NCI-H510A (cell line): ENCODE data around the gene SUMF1.

Source experiments
- DNase-seq: peaks from one replicate; lab custom pipeline; 2025; lab: John Stamatoyannopoulos, UW

SUMF1 gene

DNA sequence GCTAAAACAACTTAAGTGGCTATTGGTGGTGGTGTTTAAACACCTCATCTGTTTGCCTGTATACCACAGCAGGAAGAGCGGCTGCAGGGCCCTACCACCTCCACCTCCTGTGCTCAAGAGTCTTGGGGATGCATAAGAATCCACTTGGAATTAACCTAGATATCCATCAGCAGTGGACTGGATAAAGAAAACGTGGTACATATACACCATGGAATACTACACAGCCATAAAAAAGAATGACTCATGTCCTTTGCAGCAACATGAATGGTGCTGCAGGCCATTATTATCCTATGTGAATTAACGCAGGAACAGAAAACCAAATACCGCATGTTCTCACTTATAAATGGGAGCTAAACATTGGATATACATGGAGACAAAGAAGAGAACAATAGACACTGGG is 87.1 kb downstream of the SUMF1 start:
- no peak for DNase-seq

DNA sequence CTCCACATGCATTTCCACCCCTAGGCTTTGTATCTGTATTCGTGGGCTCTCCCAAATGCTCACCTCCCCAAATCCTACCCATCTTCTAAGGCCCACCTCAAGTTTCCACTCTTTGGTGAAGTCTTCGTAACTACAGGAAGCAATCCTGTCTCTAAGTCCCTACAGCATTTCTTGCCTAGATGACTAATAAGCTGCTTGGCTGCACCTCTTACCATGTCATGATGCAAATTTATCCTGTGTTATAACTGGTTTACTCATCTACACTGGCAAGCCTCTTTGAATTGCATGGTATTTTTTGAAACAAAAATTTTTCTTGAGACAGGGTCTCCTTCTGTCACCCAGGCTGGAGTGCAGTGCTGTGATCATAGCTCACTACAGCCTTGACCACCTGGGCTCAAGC is 90.6 kb downstream of the SUMF1 start:
- DNase-seq: no peak

DNA sequence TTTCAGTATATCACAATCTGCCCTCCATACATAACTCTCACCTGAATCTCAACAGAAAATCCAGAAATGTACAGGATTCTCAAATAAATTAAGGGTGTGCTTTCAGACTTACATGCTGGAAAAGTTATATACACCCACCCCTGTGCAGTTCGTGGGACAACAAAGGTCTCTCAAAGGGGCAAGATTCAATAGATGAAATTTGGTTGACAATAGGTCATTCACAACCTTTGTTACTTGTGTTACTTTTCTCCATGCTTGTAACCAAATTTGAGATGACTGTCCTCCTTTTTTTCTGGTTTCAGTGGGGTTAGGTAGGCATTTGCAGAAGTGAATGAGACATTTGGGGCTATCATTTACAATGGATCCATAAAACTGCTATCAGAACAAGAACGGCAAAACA is 91.2 kb downstream of the SUMF1 start:
- DNase-seq: no peak

DNA sequence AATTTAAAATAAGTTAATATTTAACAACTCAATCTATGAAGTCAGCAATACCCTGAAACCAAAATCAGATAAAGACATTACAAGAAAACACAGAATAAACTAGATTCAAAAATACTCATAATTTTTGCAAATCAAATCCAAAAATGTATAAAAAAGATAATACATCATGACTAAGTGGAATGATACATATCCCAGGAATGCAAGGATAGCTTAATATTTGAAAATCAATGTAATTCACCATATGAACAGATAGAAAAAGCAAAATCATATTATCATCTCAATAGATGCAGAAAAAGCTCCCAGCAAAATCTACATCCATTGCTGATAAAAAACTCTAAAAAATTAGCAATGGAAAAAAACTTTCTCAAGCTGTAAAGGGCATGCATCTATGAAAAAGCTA is 93.4 kb downstream of the SUMF1 start:
- no peak for DNase-seq

DNA sequence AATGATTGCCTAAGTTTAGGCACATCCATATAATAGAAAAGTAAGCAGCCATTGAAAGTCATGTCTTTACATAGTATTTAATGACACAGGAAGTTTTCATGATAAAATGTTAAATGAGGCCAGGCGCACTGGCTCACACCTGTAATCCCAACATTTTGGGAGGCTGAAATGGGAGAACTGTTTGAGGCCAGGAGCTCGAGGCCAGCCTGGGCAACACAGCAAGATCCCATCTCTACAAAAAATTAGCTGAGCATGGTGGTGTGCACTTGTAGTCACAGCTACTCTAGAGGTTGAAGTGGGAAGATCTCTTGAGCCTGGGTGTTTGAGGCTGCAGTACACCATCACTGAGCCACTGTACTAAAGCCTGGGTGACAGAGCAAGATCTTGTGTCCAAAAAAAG is 104.5 kb downstream of the SUMF1 start:
- no peak for DNase-seq

DNA sequence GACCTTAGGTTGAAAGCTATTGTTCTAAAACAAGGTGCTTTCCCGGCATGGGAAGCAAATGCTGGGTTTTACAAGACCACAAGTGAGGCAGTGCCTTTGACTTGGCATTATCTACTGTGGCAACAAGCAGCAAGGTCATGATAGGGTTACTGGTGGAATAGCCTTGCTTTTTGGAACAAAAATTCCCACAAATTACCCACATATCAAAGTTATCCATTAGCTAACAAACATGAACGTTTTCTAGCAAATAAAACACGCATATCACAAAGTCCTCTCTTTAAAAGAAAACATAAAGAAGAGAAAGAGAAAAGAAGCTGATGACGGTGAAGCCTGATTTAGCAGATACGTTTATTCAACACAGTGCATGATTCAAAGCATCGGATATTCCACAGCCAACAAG is 106.3 kb downstream of the SUMF1 start:
- no peak for DNase-seq

DNA sequence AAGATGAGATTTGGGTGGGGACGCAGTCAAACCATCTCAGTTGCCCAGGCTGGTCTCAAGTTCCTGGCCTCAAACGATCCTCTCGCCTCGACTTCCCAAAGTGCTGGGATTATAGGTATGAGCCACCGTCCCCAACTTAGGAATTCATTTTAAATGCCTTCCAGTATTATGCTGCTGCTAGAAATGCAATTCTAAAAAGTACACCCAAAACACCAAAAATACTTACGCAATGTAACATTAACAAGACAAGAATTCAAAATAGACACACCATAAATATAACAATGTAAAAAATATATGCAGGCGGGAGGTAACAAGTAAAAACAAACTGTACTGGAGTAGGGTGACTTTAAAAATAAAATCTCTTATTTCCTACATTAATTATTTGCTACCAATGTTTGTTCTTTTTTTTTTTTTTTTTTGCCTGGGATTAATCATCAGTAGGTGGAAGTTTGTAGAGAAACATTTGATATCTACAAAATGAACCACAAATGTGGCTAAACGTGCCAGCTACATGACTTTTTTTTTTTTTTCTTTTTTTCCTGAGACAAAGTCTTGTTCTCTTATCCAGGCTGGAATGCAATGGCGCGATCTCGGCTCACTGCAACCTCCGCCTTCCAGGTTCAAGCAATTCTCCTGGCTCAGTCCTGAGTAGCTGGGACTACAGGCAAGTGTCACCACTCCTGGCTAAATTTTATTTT is 107.1 kb downstream of the SUMF1 start:
- no peak for DNase-seq

DNA sequence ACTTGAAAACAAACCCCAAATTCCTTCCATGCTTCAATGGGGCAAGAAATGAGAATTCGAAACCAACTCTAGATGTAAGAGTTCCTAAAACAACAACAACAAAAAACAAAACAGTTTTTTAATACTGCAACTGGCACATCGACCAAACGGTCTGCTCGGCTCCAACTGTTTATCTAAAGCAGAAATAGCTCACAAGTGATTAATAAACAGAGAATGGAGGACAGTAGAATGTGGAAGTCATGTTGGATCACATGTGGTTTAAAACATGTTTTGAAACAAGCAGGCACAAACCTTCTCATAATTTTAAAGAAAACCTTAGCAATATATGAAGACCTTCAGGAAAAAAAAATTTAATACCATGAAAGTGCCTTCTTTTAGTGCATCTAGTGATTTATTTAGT is 108.8 kb downstream of the SUMF1 start:
- no peak for DNase-seq

DNA sequence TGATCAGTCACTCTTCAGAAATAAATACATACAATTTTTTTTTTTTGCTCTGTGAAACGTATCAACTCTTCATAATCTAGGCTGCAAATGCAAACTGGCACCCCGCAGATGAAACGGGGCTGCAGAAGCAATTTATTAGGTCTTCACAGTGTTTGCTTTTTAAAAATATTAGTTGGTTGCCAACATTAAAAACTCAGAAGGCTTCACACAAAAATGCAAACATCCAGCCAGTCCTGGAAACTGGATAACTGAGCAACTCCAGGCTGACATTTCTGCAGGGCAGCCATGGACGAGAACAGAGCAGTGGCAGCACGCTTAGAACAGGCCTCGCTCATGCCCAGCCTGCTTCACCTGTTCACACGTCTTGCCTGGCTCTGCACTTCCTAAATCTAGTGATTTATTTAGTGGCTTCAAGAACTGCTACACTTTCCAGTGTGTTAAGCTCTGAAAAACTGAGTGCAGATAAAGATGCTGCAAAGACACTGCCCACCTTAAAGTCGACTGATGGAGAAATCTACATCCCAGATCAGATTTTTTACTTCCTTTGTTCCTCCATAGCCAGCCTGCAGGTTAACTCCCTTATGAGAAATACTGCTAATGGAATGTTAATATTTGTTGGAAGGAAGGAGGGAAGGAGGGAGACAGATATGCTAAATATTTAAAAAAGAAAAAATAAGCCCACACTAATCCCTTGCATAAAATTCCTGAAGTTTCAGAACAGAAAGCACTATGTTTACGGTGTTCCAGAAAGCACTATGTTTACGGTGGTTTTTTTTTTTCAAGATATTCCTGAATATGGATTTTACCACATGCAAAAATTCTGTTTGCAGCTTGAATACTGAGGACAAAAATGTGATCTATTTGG is 110.3 kb downstream of the SUMF1 start:
- no peak for DNase-seq

DNA sequence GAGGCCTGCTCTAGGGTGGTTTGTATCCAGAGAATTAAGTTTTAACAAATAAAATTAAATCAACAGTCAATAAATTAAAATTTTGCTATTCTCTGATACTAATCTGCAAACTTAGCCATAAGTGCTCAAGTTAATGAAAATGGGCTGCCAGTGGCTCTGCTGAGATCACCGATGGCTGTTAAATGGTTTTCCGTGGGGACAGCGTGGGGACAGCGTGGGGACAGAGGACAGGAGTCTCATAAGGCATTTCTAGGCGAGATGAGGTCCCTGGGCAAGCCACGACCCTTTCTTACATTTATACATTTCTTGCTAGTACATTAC is 110.9 kb downstream of the SUMF1 start:
- no peak for DNase-seq

DNA sequence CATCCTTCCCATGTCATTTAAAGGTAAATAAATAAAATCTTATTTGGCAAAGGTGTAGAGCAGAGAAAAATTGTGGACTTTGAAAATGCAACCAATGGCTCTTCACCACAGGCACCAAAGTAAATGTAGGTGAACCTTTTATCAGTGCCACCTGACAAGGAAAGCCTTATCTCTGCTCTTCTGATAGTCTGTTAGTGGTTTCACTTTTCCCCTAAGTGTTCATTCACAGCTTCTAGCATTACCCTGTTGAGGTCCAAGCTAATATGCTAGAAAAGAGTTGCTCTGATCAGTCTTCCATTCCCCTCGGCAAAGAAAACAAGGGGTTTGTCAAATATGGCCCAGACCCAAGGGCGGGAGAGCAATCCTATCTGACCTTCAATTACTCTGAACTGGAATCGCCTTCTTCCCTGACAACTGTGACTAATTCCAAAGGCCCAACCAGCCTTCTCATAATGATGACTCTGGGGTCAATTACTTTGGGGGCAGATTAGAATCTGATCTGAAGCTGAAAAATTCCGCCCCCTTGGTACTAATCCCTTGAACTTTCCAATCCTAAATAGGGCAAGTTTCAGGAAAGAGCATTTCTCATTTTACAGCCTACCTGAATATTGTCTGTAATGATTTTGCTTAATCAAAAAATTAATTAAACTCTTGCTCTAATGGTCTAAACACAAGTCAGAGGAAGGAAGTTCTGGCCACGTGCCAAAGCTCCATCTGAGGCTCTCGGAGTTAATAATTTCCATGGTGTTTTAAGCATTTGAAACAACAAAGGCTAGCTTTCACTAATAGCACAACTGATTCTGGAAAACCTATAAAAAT is 111.5 kb downstream of the SUMF1 start:
- DNase-seq: no peak

DNA sequence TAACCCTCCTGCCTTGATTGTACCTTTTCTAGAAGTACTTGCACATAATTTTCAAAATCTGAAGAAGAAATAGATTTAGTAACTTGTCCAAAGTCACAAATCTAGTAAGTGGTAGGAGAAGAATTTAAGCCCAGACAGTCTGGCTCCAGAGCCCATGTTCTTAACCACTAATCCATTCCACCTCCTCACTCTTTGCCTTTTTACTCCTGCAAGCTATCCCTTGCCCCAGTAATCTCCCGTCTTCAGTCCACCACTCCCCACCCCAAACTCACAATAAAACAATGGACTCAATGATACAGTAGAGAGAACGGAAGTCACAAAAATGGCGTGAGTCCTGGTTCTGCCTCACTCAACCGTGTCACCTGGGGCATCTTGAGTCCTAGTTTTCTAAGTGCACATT is 115.2 kb downstream of the SUMF1 start:
- no peak for DNase-seq

DNA sequence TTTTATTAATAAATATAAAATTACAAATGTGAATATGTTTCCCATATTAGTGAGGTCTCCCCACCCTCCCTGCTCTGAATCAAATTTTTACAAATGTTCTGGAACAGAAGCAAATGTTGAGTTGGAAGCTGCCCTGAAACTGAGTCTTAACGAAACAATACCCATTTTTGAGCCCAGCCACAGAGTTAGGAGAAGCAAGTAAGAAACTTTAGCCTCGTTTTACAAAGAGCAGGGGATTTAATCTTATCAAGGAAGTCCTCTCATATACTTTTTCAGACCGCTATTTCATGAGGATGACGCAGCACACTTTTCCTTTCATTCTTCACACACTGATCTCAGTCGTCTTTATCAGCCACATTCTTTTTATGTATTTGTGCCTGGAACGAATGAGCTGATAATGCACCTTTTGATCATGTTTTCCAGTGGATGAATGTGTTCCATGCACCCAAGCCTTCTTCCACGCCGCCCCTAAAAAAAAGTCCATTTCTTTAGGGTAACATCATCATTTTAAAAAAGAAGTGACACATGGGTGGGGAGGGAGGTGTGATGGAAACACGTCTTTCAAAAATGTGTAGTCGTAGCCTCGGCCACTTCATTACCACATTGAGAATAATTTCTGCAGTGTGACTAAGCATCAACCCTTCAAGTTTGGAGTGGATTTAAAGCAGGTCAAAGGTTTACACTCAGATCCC is 115.8 kb downstream of the SUMF1 start:
- no peak for DNase-seq

DNA sequence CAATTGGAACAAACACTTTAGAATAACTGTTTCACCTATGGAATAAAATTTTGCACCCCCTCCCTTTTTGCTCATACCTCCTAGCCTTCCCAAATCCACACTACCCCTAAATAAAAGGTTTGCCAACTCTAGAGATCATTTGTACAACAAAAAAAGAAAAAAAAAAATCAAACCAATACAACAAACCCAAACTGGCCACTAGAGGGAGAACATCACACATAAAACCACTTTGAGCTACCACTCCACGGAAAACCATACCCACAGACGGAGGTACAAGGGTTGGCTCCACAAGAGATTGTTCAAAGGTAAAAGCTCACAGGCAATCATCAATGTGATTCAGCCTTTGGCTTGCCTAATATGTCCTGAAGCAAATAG is 116.3 kb downstream of the SUMF1 start:
- DNase-seq: no peak

DNA sequence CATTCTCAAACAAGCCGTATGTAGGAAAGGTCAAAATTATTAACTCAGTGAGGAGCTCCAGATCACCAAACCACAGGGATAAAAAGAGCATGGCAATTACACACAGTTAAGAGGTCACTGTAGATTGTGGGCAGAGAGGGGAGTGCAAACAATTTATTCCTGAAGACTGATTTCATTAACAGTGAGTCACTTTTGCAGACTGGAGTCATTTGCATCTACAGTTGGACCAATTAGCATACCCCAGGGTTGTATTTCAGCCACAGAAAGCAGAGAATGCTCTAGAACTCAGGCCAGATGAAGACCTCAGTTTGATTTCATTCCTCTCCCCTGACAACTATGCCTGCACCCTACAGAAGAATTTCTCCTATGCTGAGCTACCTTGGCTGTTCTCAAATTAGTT is 123.8 kb downstream of the SUMF1 start:
- no peak for DNase-seq

DNA sequence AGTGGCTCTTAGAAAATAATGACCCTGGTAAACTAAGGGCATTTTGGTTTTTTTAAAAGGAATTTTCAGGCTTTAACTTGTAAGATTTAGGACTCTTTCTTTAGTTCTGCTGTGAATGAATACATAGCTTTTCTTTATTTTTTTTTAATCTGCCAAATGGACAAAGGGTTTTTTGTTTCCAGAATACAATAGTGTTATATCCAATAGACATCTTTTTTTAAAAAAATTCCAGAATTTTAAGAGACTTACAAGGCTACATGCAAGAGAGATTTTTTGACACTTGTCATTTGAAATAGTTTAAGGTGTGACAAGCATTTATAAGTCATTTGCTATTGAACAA is 125.8 kb downstream of the SUMF1 start:
- no peak for DNase-seq

DNA sequence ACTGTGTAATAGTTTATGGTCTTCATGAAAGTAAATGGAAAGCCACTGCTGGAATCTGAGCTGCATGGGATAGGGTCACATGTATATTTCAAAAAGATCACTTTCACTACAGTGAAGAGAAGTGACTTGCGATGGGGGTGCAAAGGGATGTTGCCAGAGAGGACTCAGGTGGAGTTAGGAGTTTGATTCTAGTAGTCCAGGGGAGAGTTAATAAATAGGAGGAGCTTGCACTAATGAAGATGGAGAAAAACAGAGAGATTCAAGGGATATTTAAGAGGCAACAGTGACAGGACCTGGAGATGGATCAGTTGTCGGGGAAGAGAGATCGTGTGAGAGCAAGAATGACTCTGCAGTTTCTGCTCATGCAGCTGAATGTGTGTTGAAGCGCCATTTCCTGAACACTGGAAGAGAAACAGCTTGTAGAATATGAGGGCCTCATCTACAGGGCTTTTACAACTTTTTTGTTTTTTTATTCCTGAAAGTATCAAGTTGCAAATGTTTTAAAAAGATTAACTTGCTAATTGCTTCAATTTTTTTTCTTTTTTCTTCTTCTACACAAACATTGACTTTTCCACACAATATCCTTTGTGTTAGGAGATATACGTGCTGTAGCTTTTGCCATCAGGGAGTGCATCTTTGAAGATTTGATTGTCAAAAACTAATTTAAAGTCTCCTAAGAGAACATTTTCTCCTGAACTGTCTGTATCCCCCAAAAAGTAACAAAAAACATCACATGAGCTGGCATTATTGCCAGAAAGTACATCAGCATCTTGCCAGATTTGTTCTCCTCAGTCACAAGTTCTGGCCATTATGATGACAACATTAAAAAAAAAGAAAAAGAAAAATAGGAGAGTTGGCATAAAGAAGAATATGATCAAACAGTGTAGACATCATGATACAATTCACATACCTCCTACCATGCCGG is 126.4 kb downstream of the SUMF1 start:
- DNase-seq: no peak

DNA sequence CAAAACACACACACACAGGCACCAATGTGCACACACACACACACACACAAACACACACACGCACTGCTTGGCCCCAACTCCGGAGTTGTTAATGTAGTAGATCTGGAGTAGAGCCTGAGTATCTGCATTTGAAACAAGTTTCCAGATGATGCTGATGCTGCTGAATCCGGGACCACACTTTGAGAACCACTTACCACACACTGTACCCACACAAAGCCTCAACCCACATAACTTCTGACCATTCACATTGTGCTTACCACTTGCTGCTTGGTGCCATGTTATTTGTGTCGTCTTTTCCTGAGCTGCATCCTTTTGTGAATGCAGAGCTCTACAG is 127.0 kb downstream of the SUMF1 start:
- DNase-seq: no peak

DNA sequence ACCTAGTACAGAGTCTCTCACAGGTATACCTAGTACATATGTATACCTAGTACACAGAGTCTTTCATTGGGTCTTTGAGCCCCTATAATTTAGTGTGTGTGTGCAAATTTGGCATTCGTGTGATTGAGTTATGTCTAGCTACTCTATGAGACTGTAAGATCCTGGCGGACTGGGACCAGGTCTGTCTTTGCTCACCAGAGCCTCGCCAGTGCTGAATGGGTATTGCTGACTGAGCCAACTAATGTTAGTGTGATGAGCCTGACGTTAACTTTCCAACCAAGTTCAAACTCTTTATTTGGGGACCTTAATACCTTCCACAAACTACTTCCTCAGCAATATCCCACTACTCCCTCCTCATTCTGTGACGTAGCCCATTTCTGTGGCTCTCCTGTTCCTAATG is 128.3 kb downstream of the SUMF1 start:
- no peak for DNase-seq

DNA sequence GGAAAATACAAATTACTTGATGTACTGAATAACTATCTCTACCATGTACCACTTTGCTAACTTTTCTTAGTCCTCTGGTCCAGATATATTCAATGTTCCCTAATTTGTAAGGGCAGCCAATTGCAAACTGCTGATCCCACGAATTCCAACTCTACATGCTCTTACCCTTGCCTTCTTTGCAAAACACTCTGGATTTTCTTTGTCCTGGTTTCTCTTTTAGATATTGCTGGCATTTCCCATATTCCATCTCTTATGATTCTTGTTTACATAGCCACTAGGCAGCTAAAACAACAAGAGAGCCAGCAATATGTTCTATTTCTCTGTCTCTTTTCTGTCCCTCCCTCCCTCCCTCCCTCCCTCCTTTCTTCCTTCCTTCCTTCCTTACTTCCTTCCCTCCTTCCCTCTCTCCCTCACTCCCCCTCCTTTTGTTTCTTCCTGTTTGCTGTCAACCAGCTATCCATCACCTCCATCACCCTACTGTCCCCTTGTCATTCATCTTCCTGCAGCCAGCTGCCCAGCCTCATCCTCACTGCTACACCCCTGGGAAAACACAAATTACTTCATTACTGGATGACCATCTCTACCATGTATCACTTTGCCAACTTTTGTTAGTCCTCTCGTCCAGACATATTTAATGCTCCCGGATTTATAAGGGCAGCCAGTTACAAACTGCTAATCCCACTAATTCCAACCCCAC is 130.1 kb downstream of the SUMF1 start:
- DNase-seq: no peak
